HG02943 (cell line): ENCODE measurements around the gene TBC1D14.

Experiments
- ATAC-seq: cut with Tn5 transposase; IDR thresholded peaks from one replicate; pipeline ENCODE4 v1.9.1; 2021; ENCODE audit warnings: mild to moderate bottlenecking, low read depth, moderate library complexity; ENCODE audit not compliant: unreplicated experiment

The TBC1D14 gene

GRCh38 chr4:6926681-6927478, 17.3 kb downstream of the TBC1D14 start:
- no peak for ATAC-seq

- ATAC-seq = no peak
Measured at GRCh38 chr4:6928081-6928480, 18.5 kb downstream of the TBC1D14 start.

GRCh38 chr4:6929339-6929811, 19.7 kb downstream of the TBC1D14 start:
- no peak for ATAC-seq

GRCh38 chr4:6929812-6930464, 20.3 kb downstream of the TBC1D14 start:
- no peak for ATAC-seq

- no peak for ATAC-seq
Measured at GRCh38 chr4:6932475-6932874, 22.8 kb downstream of the TBC1D14 start.

GRCh38 chr4:6932918-6933317, 23.3 kb downstream of the TBC1D14 start:
- ATAC-seq = no peak

- ATAC-seq = no peak
Measured at GRCh38 chr4:6933691-6934430, 24.2 kb downstream of the TBC1D14 start.

- no peak for ATAC-seq
Measured at GRCh38 chr4:6935965-6936364, 26.3 kb downstream of the TBC1D14 start.

GRCh38 chr4:6937201-6937600, 27.6 kb downstream of the TBC1D14 start:
- ATAC-seq = no peak

- ATAC-seq = no peak
Measured at GRCh38 chr4:6937754-6938153, 28.1 kb downstream of the TBC1D14 start.

GRCh38 chr4:6938237-6938636, 28.6 kb downstream of the TBC1D14 start:
- ATAC-seq = no peak

- ATAC-seq = no peak
Measured at GRCh38 chr4:6938647-6939271, 29.1 kb downstream of the TBC1D14 start.

GRCh38 chr4:6939761-6940743, 30.4 kb downstream of the TBC1D14 start:
- no peak for ATAC-seq

GRCh38 chr4:6940744-6941137, 31.1 kb downstream of the TBC1D14 start:
- ATAC-seq = no peak

- no peak for ATAC-seq
Measured at GRCh38 chr4:6941796-6942195, 32.2 kb downstream of the TBC1D14 start.

- no peak for ATAC-seq
Measured at GRCh38 chr4:6942238-6942800, 32.7 kb downstream of the TBC1D14 start.

- ATAC-seq = no peak
Measured at GRCh38 chr4:6943012-6943884, 33.6 kb downstream of the TBC1D14 start.

GRCh38 chr4:6943885-6944225, 34.2 kb downstream of the TBC1D14 start:
- ATAC-seq = no peak
